OCI-LY1 (cell line): ENCODE measurements around the gene USPL1.

Experiments
- EZH2 ChIP-seq: fragments of 200-600 bp; sonication (generic), shearing (Covaris generic); IDR thresholded peaks from 2 replicates; pipeline ENCODE4 v1.8.0; 2017; ENCODE audit warnings: borderline replicate concordance, mixed run types, mild to moderate bottlenecking, antibody characterized with exemption, low read length, moderate library complexity, mixed read lengths
- TF ChIP-seq, protein P1 (sequence below): fragments of 200-600 bp; sonication (generic), shearing (Covaris generic); IDR thresholded peaks from 2 replicates; pipeline ENCODE4 v1.5.1; 2017; ENCODE audit warnings: mild to moderate bottlenecking, antibody characterized with exemption, low read length, moderate library complexity, mixed read lengths

DNA sequence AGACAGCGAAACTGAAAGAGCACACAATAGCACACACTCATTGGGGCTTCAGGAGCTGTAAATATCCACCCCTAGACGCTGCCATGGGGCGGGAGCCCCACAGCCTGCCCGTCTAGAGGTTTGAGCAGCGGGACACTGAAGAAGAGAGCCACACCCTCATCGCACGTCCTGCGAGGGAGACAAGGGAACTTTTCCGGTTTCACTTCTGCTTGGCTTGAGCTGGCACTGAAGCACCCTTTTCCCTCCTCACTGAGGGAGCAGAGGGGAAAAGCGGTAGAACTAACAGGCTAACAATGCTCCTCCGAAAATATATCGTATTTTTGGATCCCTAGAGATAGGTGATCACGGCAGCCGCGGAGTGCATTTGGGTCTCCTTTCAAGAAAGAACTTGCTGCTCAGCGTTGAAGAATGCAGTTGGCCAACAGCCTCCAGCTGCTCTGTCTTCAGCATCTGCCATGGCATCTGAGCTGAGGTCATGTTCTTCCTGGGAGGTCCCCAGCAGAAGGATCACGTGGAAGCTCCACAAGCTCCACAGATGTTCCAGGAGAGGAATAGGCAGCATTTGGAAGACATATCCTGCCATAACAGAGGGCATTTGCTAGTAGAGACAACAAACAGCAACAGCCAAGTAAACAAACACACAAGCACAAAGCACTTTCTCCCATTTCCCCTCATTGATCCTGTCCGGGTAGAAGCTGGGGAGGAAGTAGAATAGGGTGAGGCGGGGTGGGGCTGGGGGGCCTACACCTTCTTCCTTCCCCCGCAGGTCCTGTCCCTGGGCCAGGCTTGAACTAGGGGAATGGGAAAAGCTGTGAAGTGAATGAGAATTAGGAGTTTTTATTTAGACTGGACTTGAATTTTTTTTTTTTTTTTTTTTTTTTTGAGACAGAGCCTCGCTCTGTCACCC lies 72.8 kb downstream of the USPL1 start:
- TF ChIP-seq, protein P1, sequence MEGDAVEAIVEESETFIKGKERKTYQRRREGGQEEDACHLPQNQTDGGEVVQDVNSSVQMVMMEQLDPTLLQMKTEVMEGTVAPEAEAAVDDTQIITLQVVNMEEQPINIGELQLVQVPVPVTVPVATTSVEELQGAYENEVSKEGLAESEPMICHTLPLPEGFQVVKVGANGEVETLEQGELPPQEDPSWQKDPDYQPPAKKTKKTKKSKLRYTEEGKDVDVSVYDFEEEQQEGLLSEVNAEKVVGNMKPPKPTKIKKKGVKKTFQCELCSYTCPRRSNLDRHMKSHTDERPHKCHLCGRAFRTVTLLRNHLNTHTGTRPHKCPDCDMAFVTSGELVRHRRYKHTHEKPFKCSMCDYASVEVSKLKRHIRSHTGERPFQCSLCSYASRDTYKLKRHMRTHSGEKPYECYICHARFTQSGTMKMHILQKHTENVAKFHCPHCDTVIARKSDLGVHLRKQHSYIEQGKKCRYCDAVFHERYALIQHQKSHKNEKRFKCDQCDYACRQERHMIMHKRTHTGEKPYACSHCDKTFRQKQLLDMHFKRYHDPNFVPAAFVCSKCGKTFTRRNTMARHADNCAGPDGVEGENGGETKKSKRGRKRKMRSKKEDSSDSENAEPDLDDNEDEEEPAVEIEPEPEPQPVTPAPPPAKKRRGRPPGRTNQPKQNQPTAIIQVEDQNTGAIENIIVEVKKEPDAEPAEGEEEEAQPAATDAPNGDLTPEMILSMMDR, result no peak
- no peak for TF ChIP-seq EZH2
